ENCODE measurements around the gene TAS2R1. TPM values are rescaled to one million over a fixed set of nuclear protein-coding genes. Genes with fewer than 3 reads are reported as not detected.

Gene TAS2R1
- polyA plus RNA-seq, 1 of the 3 experiments (the other 2 are of a cell fraction) = not detected

- H3K79me2 ChIP-seq (ENCODE audit: insufficient read depth) = no peaks in the 10 kb centered on the region
- H2AFZ ChIP-seq (ENCODE audit: low read depth) = no peak overlapping the region
- no peak overlapping the region for H3K4me2 ChIP-seq
- H3K9ac ChIP-seq = no peak overlapping the region
- H3F3A ChIP-seq (replicated peaks; ENCODE audit: insufficient read depth) = no peaks in the 10 kb centered on the region
- no peak overlapping the region for H3K27ac ChIP-seq (ENCODE audit: low read depth in 2 of 2, low read length in 1 of 2)
- DNase-seq = no peak
- no peaks in the 10 kb centered on the region; the same call in 1 of the 2 replicates for H3K27me3 ChIP-seq (ENCODE audit: insufficient read depth)
- no peak overlapping the region for H3K4me3 ChIP-seq (ENCODE audit: low read depth in 2 of 2, low read length in 1 of 2)
- CTCF ChIA-PET = no interaction called here
- H4K20me1 ChIP-seq (ENCODE audit: insufficient read depth) = no peaks in the 10 kb centered on the region
- no peaks in the 10 kb centered on the region for H3K36me3 ChIP-seq (replicated peaks in 1 of 2; ENCODE audit: control insufficient read depth in 1 of 2, insufficient read depth in 2 of 2, low read length in 1 of 2)
- POLR2A ChIA-PET = no interaction called here
- 34% methylated on average over 7 of the region's 7 CpGs for WGBS (ENCODE audit: low lambda C conversion rate)
- no peak for TF ChIP-seq GATA2 (CRISPR knock-in tag; IDR thresholded peaks at IDR 0.05)
- TF ChIP-seq SMC3 (IDR thresholded peaks at IDR 0.05; ENCODE audit: low read depth, low read length) = no peak
- no peak for TF ChIP-seq MEF2A (IDR thresholded peaks at IDR 0.05; ENCODE audit: borderline replicate concordance, low read depth)
- no peak for TF ChIP-seq EP300 (IDR thresholded peaks at IDR 0.05; ENCODE audit: borderline replicate concordance in 1 of 2, low read depth in 1 of 2, low read length in 1 of 2)
- no peak for TF ChIP-seq JUND (IDR thresholded peaks at IDR 0.05)
- no peak for TF ChIP-seq ZBTB33 (IDR thresholded peaks at IDR 0.05; ENCODE audit: borderline replicate concordance, low read depth)
- no peak for TF ChIP-seq USF2 (IDR thresholded peaks at IDR 0.05; ENCODE audit: borderline replicate concordance, low read depth, low read length)
- no peak for TF ChIP-seq MAX (IDR thresholded peaks at IDR 0.05; ENCODE audit: low read depth)
- no peak for TF ChIP-seq RCOR1 (IDR thresholded peaks at IDR 0.05; ENCODE audit: low read length)
- H3K9me3 ChIP-seq = no peaks in the 10 kb centered on the region
- H3K4me1 ChIP-seq (ENCODE audit: control insufficient read depth in 1 of 2, insufficient read depth in 2 of 2, low read depth in 1 of 2, low read length in 1 of 2) = no peaks in the 10 kb centered on the region
- H3K9me2 ChIP-seq = no peaks in the 10 kb centered on the region
Measured at GRCh38 chr5:9589049-9589835, 40.9 kb downstream of the TAS2R1 start.

- Histone ChIP-seq H2AFZ (ENCODE audit: low read depth) (no peak overlapping the region), H4K20me1 (ENCODE audit: insufficient read depth) (no peaks in the 10 kb centered on the region), H3K79me2 (ENCODE audit: insufficient read depth) (no peaks in the 10 kb centered on the region), H3K9me3 (no peaks in the 10 kb centered on the region), H3K9ac (no peak overlapping the region), H3K4me3 (ENCODE audit: low read depth in 2 of 2, low read length in 1 of 2) (no peak overlapping the region), H3K4me2 (no peak overlapping the region), H3K4me1 (ENCODE audit: control insufficient read depth in 1 of 2, insufficient read depth in 2 of 2, low read depth in 1 of 2, low read length in 1 of 2) (no peaks in the 10 kb centered on the region), H3K36me3 (replicated peaks in 1 of 2; ENCODE audit: control insufficient read depth in 1 of 2, insufficient read depth in 2 of 2, low read length in 1 of 2) (no peaks in the 10 kb centered on the region), H3F3A (replicated peaks; ENCODE audit: insufficient read depth) (no peaks in the 10 kb centered on the region), H3K27me3 (ENCODE audit: insufficient read depth) (no peaks in the 10 kb centered on the region; the same call in 1 of the 2 replicates), H3K9me2 (no peaks in the 10 kb centered on the region), H3K27ac (ENCODE audit: low read depth in 2 of 2, low read length in 1 of 2) (no peak overlapping the region)
- no peak for DNase-seq
- CTCF ChIA-PET = no interaction called here
- no peak for TF ChIP-seq MEF2A (IDR thresholded peaks at IDR 0.05; ENCODE audit: borderline replicate concordance, low read depth)
- TF ChIP-seq MAX (IDR thresholded peaks at IDR 0.05; ENCODE audit: low read depth) = no peak
- TF ChIP-seq GABPA (IDR thresholded peaks at IDR 0.05; ENCODE audit: low read depth) = no peak
- no peak for TF ChIP-seq RCOR1 (IDR thresholded peaks at IDR 0.05; ENCODE audit: low read length)
- no peak for TF ChIP-seq MXI1 (IDR thresholded peaks at IDR 0.05; ENCODE audit: low read depth, low read length)
- TF ChIP-seq RAD21 (IDR thresholded peaks at IDR 0.05; ENCODE audit: low read length) = no peak
- TF ChIP-seq JUND (IDR thresholded peaks at IDR 0.05) = no peak
- TF ChIP-seq YY1 (IDR thresholded peaks at IDR 0.05; ENCODE audit: low read depth) = no peak
- TF ChIP-seq RFX5 (IDR thresholded peaks at IDR 0.05; ENCODE audit: low read length) = no peak
- no peak for TF ChIP-seq FOSL2 (IDR thresholded peaks at IDR 0.05; ENCODE audit: borderline replicate concordance, low read depth)
- no peak for TF ChIP-seq GATA2 (CRISPR knock-in tag; IDR thresholded peaks at IDR 0.05)
- no peak for TF ChIP-seq TCF12 (IDR thresholded peaks at IDR 0.05)
- no peak for TF ChIP-seq TAF1 (IDR thresholded peaks at IDR 0.05; ENCODE audit: borderline replicate concordance, low read depth, low read length)
- no peak for TF ChIP-seq NRF1 (IDR thresholded peaks at IDR 0.05; ENCODE audit: low read depth, low read length)
- no peak for TF ChIP-seq EP300 (IDR thresholded peaks at IDR 0.05; ENCODE audit: borderline replicate concordance in 1 of 2, low read depth in 1 of 2, low read length in 1 of 2)
- TF ChIP-seq SIN3A (IDR thresholded peaks at IDR 0.05; ENCODE audit: borderline replicate concordance, low read depth, low read length) = no peak
- TF ChIP-seq RXRA (IDR thresholded peaks at IDR 0.05; ENCODE audit: borderline replicate concordance, low read depth) = no peak
- POLR2A ChIA-PET = no interaction called here
- 43% methylated on average over 6 of the region's 6 CpGs for WGBS (ENCODE audit: low lambda C conversion rate)
Measured at GRCh38 chr5:9588254-9588653, 41.9 kb downstream of the TAS2R1 start.

Measured in SK-N-SH (cell line).